T-helper 2 cell (primary cell): ENCODE results near the gene FBXW8.

Experiments used
- DNase-seq, 5 experiments: peaks; one replicate each; pipeline versions ENCODE4 v3.0.0 to v3.0.0-alpha.2; 2012 to 2022

Gene FBXW8

GRCh38 chr12:117000316-117000715, 89.6 kb downstream of the FBXW8 start:
- DNase-seq = no peak

- no peak for DNase-seq
Observed at GRCh38 chr12:117002051-117002817, 91.5 kb downstream of the FBXW8 start.

- DNase-seq = no peak
Observed at GRCh38 chr12:117003883-117004404, 93.2 kb downstream of the FBXW8 start.

- peak in 1 of 5 experiments; percentile 21 for DNase-seq
Observed at GRCh38 chr12:117005417-117006046, 94.8 kb downstream of the FBXW8 start.

- DNase-seq = no peak
Observed at GRCh38 chr12:117006333-117006732, 95.6 kb downstream of the FBXW8 start.

GRCh38 chr12:117007577-117007976, 96.8 kb downstream of the FBXW8 start:
- DNase-seq = no peak

GRCh38 chr12:117009759-117010158, 99.0 kb downstream of the FBXW8 start:
- DNase-seq = no peak

- no peak for DNase-seq
Observed at GRCh38 chr12:117010693-117011451, 100.1 kb downstream of the FBXW8 start.

- DNase-seq = no peak
Observed at GRCh38 chr12:117011988-117012805, 101.4 kb downstream of the FBXW8 start.

GRCh38 chr12:117013726-117014125, 103.0 kb downstream of the FBXW8 start:
- no peak for DNase-seq

GRCh38 chr12:117014342-117014887, 103.7 kb downstream of the FBXW8 start:
- no peak for DNase-seq

GRCh38 chr12:117015811-117016210, 105.1 kb downstream of the FBXW8 start:
- no peak for DNase-seq

- DNase-seq = no peak
Observed at GRCh38 chr12:117017807-117018206, 107.1 kb downstream of the FBXW8 start.

- DNase-seq = no peak
Observed at GRCh38 chr12:117018276-117018675, 107.5 kb downstream of the FBXW8 start.

GRCh38 chr12:117018685-117019084, 107.9 kb downstream of the FBXW8 start:
- DNase-seq = no peak

- DNase-seq = no peak
Observed at GRCh38 chr12:117019866-117020265, 109.1 kb downstream of the FBXW8 start.

GRCh38 chr12:117020536-117021220, 109.9 kb downstream of the FBXW8 start:
- no peak for DNase-seq

- no peak for DNase-seq
Observed at GRCh38 chr12:117022465-117022864, 111.7 kb downstream of the FBXW8 start.

- DNase-seq = no peak
Observed at GRCh38 chr12:117023998-117024960, 113.5 kb downstream of the FBXW8 start.

- DNase-seq = no peak
Observed at GRCh38 chr12:117024961-117025480, 114.3 kb downstream of the FBXW8 start.
